Esophagus squamous epithelium (tissue), 4 donors: Measurements from ENCODE around the gene SREBF2.

Experiments used
- POLR2A ChIP-seq, 4 donors: fragments of 450-650 bp; IDR thresholded peaks; one replicate each; pipeline ENCODE4 v1.6.1; 2017; ENCODE audit warnings: antibody characterized with exemption in 4 of 4, mild to moderate bottlenecking in 4 of 4, moderate library complexity in 3 of 4
- TF ChIP-seq, protein P1 (sequence below), 6 experiments: fragments of 450-650 bp in 4 of 6; fragments of 200-600 bp in 2 of 6; sonication (generic) in 2 of 6; IDR thresholded peaks; one replicate each; pipeline ENCODE4 v1.5.1; 2016 to 2019; ENCODE audit warnings: antibody characterized with exemption in 6 of 6, mild to moderate bottlenecking in 4 of 6, moderate library complexity in 4 of 6

DNA sequence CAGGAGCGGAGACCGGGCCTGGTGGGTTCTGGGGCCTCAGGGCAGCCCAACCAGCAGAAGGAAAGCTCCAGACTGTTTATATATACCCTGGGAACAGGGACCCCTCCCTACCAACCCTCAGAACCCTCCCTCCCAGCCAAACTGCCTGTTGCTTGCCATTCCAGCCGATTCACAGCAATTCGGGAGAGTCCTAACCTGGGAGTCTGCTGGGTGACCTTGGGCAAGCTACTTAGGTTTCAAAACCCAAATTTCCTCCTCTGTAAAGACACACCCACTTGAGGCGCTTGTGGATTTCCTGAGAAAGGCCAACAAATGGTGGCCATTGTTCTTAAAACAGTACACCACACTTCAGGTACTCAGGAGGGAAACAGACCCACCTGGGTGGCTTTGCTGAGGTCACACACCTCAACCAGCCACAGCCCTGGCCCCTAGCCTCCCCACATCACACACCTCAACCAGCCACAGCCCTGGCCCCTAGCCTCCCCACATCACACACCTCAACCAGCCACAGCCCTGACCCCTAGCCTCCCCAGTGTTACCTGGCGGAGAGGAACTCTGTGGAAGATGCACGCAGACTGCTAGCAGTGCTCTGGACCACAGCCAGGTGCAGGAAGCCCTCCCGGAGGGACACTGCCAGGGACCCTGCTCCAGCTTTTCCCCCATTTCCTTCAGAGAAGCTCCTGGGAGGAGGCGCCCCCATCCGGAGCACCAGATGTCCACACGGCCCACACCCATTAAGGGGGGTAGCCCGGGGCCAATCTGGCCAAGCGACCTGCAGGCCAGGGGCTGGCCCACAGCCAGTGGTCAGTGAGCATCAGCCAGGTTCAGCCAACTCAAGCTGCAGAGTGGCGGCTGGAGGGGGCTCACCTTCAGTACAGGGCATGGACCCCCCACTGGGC, 75.8 kb downstream of the SREBF2 start:
- TF ChIP-seq POLR2A (IDR thresholded peaks at IDR 0.05) = no peak
- TF ChIP-seq, protein P1, sequence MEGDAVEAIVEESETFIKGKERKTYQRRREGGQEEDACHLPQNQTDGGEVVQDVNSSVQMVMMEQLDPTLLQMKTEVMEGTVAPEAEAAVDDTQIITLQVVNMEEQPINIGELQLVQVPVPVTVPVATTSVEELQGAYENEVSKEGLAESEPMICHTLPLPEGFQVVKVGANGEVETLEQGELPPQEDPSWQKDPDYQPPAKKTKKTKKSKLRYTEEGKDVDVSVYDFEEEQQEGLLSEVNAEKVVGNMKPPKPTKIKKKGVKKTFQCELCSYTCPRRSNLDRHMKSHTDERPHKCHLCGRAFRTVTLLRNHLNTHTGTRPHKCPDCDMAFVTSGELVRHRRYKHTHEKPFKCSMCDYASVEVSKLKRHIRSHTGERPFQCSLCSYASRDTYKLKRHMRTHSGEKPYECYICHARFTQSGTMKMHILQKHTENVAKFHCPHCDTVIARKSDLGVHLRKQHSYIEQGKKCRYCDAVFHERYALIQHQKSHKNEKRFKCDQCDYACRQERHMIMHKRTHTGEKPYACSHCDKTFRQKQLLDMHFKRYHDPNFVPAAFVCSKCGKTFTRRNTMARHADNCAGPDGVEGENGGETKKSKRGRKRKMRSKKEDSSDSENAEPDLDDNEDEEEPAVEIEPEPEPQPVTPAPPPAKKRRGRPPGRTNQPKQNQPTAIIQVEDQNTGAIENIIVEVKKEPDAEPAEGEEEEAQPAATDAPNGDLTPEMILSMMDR (IDR thresholded peaks at IDR 0.05) = no peak
